ENCODE data around the gene JAKMIP1.

Gene JAKMIP1

DNA sequence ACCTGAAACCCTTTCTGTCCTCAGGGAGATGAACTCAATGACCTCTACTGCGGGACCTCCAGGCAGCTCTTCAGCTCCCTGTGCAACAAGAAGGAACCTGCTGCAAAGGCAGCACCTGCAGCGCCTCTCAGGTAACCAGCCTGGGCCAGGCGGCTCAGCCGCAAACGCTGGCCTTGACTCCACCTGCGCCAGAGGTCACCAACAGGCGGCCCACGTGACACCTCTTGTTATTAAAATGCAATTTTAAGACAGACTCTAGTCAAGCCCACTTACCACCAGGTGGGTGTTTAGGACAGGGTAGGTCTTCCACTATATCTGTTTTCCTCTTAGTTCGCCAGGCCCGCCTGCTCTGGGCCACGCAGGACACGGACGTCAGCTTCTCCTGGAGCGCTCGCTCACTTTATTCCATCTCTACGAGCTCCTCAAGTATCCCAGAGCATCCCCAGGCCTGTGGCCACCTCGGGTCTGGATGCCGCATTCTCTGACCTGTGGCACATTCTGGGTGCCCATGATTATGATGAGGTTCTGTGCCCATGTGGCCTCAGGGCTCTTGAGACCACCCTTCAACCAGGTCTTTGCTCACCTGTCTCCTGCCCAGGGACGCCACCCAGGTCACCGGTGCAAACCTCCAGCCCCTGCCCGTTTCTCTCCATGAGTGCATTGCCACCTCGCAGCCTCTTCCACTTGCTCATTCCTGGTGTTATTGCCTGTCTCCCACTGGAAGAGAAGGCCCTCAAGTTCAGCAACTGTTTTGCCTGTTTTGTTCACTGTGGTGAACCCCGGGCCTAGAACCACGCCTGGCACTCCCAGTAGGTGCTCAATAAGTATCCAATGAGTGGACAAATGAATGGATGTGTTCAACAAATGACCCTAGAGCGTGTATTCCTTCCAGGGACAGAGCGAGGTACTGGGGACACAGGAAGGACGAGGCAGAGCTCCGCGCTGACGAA lies 32.8 kb upstream of the JAKMIP1 start:
- ATAC-seq (ENCODE audit: low read depth) (no peak), DNase-seq (ENCODE audit: low spot score in 2 of 2) (no peak)
- H3K27me3 Mint-ChIP-seq = peaks cover 7% of the 10 kb centered on the region
- no peaks in the 10 kb centered on the region for H3K36me3 Mint-ChIP-seq
- H3K4me3 Mint-ChIP-seq = no peak overlapping the region
- H3K27ac Mint-ChIP-seq = no peak overlapping the region
- no peaks in the 10 kb centered on the region for H3K4me1 Mint-ChIP-seq
- no peaks in the 10 kb centered on the region for H3K9me3 Mint-ChIP-seq

DNA sequence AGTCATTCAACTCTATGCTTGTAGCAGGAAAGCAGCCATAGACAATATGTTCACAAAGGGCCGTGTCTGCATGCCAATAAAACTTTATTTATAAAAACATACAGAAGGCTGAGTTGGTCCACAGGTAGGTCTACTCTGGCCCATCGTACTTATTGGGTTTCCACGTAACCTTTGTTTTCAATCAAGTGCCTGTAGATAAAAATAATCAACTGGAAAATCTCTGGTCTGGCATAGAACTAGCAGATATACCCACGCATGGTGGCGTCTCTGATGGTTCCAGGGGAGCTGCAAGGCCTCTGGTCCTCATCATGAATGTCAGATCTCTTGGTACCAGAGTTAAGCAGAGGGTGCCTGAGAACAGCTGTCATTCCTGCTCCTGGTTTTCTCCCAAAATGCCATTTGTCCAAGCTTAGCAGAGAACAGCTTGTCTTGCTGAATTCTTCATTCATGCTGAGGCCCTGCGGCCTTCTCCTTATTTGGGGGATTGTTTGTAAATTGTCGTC lies 31.4 kb upstream of the JAKMIP1 start:
- DNase-seq (ENCODE audit: low spot score in 2 of 2) (no peak), ATAC-seq (ENCODE audit: low read depth) (no peak)
- Mint-ChIP-seq H3K27ac (no peak overlapping the region), H3K9me3 (no peaks in the 10 kb centered on the region), H3K4me3 (no peak overlapping the region), H3K4me1 (no peaks in the 10 kb centered on the region), H3K36me3 (no peaks in the 10 kb centered on the region), H3K27me3 (peaks cover 7% of the 10 kb centered on the region)

DNA sequence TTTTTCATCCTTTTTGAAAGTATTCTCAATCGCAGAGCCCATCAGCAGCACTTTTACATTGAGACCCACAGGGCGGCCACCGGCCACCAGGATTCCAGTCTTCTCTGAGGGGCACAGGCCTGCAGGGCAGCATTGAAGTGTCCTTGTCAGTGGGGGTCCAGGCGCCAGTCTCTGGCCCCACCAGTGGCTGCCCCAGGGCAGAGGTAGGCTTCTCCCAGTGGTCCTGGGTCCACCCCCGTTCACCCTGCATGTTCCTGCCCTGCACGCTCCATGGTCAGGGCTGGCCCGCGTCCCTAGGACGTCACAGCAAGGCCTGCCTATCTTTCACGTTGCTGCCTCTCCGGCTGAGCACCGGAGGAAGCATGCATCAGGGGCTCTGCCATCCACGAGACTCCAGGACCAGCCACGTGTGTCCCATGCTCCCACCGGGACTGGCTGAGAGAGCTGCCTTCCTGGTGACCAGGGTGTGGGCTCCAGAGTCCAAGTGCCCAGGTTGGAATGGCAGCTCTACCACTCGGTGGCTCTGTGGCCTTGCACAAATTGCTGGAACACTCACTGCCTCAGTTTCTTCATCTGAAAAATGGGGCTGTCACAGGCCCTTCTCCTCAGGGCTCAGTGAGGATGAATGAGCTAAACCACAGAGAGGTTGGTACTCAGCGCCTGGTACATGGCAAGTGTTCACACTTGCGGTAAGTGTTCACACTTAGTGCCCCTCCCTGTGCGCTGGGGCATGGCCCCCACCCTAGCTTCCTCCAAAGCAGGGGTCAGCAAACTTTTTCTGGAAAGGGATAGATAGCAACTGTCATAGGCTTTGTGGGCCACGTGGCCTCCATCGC lies 30.7 kb upstream of the JAKMIP1 start:
- H3K27me3 Mint-ChIP-seq = peaks cover 4% of the 10 kb centered on the region
- no peaks in the 10 kb centered on the region for H3K9me3 Mint-ChIP-seq
- no peak overlapping the region for H3K27ac Mint-ChIP-seq
- H3K4me1 Mint-ChIP-seq = no peaks in the 10 kb centered on the region
- DNase-seq (ENCODE audit: low spot score in 2 of 2) (no peak), ATAC-seq (ENCODE audit: low read depth) (no peak)
- H3K4me3 Mint-ChIP-seq = no peak overlapping the region
- no peaks in the 10 kb centered on the region for H3K36me3 Mint-ChIP-seq

DNA sequence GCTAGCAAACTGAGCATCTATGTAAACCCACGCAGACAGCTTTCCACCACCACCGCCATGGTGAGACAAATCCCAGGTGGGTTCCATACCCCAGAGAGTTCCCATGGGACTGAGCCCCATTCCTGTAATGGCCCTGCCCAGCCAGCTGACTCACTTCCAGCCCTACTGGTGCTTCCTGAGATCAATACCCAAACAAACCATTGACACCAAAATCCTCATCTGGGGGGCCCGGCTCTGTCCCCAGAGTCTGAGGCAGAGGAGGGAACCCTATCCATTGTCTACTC lies 30.1 kb upstream of the JAKMIP1 start:
- Mint-ChIP-seq H3K27ac (no peak overlapping the region), H3K4me3 (no peak overlapping the region), H3K4me1 (no peaks in the 10 kb centered on the region), H3K9me3 (no peaks in the 10 kb centered on the region), H3K27me3 (peaks cover 6% of the 10 kb centered on the region), H3K36me3 (no peaks in the 10 kb centered on the region)
- ATAC-seq (ENCODE audit: low read depth) = no peak
- DNase-seq (ENCODE audit: low spot score in 2 of 2) = no peak

DNA sequence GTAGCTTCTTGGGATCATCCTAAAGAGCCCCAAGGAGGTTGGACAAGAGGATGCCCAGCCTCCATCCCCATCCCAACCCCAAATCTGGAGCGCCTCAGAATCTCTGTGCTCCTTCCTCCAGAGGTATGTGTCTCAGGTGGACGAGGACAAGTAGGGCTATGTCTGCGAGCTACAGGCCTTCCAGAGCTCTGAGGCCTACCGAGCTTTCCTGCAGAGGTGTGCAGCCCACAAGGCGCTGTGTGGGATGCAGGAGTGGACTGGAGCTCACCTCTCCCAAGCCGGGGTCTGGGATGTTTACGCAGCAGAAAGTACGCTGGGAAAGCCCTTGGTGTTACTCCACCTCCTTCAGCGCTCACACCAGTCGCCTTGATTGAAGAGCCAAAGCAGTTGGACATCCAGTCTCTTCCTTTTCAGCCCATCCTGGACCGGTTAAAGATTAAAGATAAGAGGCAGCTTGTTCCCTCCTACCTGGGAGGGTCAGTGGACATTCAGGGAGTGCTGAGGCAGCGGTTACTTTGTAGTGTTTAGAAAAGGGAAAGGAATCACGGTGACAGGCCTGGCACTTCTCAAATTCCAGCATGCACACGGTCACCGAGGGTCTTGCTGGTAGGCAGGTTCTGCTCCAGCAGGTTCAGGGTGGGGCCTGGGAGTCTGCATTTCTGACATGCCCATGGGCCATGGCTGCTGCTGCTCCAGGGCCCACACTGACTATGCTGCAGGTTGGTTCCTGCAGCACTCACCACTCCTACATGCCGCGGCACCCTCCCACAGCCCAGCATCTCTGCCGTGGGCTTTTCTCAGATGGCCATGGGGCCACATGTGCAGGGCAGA lies 29.5 kb upstream of the JAKMIP1 start:
- H3K9me3 Mint-ChIP-seq = no peaks in the 10 kb centered on the region
- no peak overlapping the region for H3K27ac Mint-ChIP-seq
- peaks cover 7% of the 10 kb centered on the region for H3K27me3 Mint-ChIP-seq
- DNase-seq (ENCODE audit: low spot score in 2 of 2) = no peak
- no peak for ATAC-seq (ENCODE audit: low read depth)
- no peaks in the 10 kb centered on the region for H3K36me3 Mint-ChIP-seq
- no peaks in the 10 kb centered on the region for H3K4me1 Mint-ChIP-seq
- H3K4me3 Mint-ChIP-seq = no peak overlapping the region

DNA sequence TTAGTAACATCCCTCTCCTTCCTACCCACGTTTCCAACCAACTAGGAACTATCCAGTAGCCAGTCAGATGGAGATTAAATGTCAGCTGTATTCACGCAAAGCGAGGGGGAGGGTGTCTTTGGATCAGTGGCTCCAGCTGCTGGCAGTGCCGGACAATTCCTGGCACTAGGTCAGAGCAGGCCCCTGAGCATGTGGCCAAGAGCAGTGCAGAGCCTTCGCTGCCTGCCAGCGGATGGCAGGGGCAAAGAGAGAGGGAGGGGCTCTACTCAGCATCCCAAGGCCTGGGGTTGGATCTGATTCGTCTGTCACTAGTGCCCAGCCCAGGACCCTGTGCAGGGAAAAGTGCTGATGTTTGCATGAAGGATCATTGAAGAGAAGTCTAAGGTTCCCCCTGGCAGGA lies 28.7 kb upstream of the JAKMIP1 start:
- peaks cover 9% of the 10 kb centered on the region for H3K27me3 Mint-ChIP-seq
- H3K4me1 Mint-ChIP-seq = no peaks in the 10 kb centered on the region
- DNase-seq (ENCODE audit: low spot score in 2 of 2) (no peak), ATAC-seq (ENCODE audit: low read depth) (no peak)
- H3K9me3 Mint-ChIP-seq = no peaks in the 10 kb centered on the region
- no peak overlapping the region for H3K4me3 Mint-ChIP-seq
- H3K36me3 Mint-ChIP-seq = no peaks in the 10 kb centered on the region
- H3K27ac Mint-ChIP-seq = no peak overlapping the region

DNA sequence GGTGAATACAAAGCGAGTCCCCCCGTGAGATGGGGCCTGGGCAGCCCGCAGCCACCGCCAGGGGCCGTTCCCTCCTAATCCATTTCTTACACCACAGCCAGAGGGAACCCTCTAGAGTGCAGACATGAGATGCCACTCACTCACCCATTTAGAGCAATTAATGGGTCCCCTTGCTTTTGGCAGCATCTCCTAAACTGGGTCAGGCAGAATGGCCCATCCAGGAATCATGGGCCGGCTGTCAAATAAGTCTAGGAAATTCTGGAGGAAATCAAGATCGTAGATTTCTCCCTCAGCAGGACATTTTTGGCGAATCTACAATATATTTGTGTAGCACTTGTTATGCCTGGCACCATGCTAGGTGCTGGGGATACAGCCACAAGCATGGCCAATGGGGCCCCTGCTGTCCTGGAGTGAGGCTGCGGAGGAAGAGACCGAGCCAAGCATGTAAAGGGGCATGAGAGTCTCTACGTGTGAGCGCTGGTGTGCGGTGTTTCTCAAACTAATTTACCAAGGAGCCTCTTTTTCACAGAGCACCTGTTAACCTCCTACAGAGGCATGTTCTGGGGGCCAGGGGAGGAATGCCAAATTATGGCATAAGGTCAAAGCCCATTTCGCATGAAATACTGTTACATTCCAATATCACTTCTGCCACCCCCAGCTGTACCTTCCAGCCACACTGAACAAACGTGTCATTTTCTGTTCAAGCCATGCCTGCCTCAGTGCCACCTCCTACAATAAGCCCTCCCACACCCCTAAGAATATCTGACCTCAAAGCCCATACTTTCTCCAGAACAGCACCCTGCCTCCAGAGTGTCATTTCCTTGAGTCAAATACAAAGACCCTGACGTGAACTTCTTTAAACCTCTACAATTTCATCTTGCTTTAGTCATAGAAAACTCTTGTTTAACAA lies 28.1 kb upstream of the JAKMIP1 start:
- H3K9me3 Mint-ChIP-seq = no peaks in the 10 kb centered on the region
- DNase-seq (ENCODE audit: low spot score in 2 of 2) = no peak
- no peak for ATAC-seq (ENCODE audit: low read depth)
- no peaks in the 10 kb centered on the region for H3K4me1 Mint-ChIP-seq
- H3K27ac Mint-ChIP-seq = no peak overlapping the region
- no peak overlapping the region for H3K4me3 Mint-ChIP-seq
- H3K36me3 Mint-ChIP-seq = no peaks in the 10 kb centered on the region
- peaks cover 9% of the 10 kb centered on the region for H3K27me3 Mint-ChIP-seq

DNA sequence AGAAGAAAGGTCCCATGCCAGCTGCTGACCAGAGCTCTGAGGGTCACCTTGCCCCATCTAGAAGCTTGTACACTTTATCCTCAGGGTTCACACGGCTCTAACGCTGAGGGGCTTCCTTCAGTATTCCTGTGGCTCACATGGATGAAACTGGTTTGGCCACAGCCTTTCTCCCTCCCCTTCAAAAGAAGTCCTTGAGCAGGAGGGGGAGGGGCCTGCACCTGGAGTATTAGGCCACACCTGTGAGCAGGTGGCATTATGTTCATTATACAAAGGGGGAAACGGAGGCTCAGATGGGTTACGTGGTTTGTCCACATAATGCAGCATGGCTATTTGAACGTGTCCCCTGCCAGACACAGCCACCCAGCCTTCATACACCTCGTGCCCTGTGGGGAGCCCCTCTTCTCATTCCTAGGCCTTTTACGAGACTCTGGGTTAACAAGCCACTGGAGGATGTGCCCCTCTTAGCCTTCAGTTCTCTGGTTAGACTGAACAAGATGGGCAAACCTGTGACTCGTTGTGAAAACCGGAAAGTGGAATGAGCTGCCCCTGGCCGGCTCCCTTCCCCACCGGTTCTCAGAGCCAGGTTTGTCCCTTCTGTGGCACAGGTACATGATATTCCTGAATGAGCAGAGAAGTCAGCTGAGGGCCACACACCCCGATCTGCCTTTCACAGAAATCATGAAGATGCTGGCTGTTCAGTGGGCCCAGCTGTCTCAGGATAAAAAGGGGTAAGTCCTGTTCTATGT lies 27.2 kb upstream of the JAKMIP1 start:
- DNase-seq (ENCODE audit: low spot score in 2 of 2) = no peak
- ATAC-seq (ENCODE audit: low read depth) = no peak
- Mint-ChIP-seq H3K36me3 (no peaks in the 10 kb centered on the region), H3K9me3 (no peaks in the 10 kb centered on the region), H3K4me3 (no peak overlapping the region), H3K4me1 (no peaks in the 10 kb centered on the region), H3K27me3 (peaks cover 14% of the 10 kb centered on the region), H3K27ac (no peak overlapping the region)

DNA sequence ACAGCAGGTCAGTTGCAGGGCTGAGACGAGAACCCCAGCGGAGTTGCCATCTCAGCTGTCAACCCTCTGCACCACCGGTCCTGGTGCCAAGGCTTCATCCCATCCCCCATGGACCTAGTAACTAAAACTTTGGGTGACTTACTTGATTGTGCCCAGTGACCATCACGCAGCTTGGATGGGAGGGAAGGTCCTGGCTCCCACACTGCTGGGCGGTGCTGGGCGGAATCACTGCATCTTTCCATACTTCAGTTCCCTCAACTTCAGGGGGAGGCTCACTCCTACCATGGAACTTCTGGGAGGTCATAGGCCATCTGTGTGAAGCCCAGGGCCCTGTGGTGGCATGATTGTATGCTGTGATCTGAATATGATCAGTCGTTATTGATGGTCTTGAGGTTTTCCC lies 26.2 kb upstream of the JAKMIP1 start:
- Mint-ChIP-seq H3K27ac (no peak overlapping the region), H3K36me3 (no peaks in the 10 kb centered on the region), H3K4me3 (no peak overlapping the region), H3K9me3 (no peaks in the 10 kb centered on the region), H3K4me1 (no peaks in the 10 kb centered on the region), H3K27me3 (peaks cover 17% of the 10 kb centered on the region)
- ATAC-seq (ENCODE audit: low read depth) (no peak), DNase-seq (ENCODE audit: low spot score in 2 of 2) (no peak)

DNA sequence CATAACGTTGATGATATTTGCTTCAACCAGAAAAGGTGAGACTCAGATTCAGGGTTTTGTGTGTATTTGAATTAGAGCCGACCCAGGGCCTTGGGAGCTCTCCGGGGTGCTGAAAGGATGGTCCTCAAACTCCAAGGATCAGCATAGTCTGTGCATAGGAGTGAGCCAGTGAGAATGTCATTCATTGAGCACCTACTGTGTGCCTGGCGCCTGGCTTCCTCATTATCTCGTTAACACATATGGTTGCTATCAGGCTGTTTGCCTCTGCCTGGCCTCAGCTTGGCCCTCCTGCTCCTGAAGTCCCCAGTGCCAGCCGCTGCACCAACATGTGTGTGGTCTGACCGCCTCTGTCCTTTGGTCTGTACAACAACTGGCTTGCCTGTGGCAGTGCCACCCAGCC lies 25.1 kb upstream of the JAKMIP1 start:
- Mint-ChIP-seq H3K4me1 (no peaks in the 10 kb centered on the region), H3K27me3 (peaks cover 20% of the 10 kb centered on the region), H3K27ac (no peak overlapping the region), H3K36me3 (no peaks in the 10 kb centered on the region), H3K4me3 (no peak overlapping the region), H3K9me3 (no peaks in the 10 kb centered on the region)
- no peak for DNase-seq (ENCODE audit: low spot score in 2 of 2)
- ATAC-seq (ENCODE audit: low read depth) = no peak

DNA sequence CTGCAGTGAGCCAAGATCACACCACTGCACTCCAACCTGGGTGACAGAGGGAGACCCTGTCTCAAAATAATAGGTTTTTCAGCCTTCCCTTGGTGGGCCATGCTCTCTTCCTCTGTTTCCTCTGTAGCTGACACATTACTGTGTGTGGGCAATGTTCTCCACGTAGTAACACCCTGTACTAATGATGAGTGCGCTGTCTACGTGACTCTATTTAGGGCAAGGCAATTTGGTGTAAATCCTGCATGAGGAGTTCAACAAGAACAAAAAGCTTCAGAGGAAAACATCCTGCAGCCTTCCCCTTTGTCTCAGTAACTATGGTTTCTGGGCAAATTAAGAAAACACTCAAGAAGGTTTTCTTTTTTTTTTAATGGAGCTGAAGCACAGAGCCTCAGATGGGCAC lies 24.4 kb upstream of the JAKMIP1 start:
- Mint-ChIP-seq H3K9me3 (no peaks in the 10 kb centered on the region), H3K36me3 (no peaks in the 10 kb centered on the region), H3K27me3 (peaks cover 20% of the 10 kb centered on the region), H3K4me3 (no peak overlapping the region), H3K27ac (no peak overlapping the region), H3K4me1 (no peaks in the 10 kb centered on the region)
- no peak for DNase-seq (ENCODE audit: low spot score in 2 of 2)
- no peak for ATAC-seq (ENCODE audit: low read depth)

DNA sequence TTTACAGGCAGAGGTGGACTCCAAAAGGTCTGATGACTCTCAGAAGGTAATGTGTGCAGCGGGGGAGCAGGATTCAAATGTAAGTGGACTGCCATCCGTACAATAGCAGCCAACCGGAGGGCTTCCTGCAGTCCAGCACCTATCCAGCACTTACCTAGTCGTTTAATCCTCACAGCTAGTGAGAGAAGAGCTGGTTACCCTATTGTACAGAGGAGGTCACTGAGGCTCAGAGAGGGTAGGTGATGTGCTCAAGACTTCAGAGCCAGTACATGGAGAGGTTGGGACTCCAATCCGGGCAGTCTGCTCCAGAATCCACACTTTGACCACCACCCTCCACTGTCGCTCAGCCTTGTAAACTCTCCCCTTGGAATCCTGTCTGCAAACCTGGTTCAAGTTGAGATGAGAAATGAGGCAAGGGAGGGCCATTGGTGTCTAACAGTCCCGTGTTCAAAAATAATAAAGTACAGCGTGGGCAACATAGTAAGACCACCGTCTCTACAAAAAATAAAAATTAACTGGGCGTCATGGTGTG lies 22.5 kb upstream of the JAKMIP1 start:
- Mint-ChIP-seq H3K27me3 (peaks cover 18% of the 10 kb centered on the region), H3K9me3 (no peaks in the 10 kb centered on the region), H3K27ac (no peak overlapping the region), H3K4me3 (no peak overlapping the region), H3K36me3 (no peaks in the 10 kb centered on the region), H3K4me1 (peaks cover 3% of the 10 kb centered on the region)
- ATAC-seq (ENCODE audit: low read depth) (no peak), DNase-seq (ENCODE audit: low spot score in 2 of 2) (no peak)

Data from memory B cell (primary cell).